GM19328 (cell line): ENCODE measurements around the gene C5orf22.
"Not testable (repeated sequence)": the region's sequence is repeated elsewhere in the genome, so short reads cannot be mapped to it uniquely, and the experiment has no call there.

ENCODE experiments used
- ATAC-seq: cut with Tn5 transposase; IDR thresholded peaks from one replicate; pipeline ENCODE4 v1.9.1; 2021; ENCODE audit warnings: mild to moderate bottlenecking, moderate library complexity; ENCODE audit not compliant: unreplicated experiment

Gene C5orf22

GRCh38 chr5:31551878-31552277, 19.8 kb downstream of the C5orf22 start:
- no peak for ATAC-seq

DNA sequence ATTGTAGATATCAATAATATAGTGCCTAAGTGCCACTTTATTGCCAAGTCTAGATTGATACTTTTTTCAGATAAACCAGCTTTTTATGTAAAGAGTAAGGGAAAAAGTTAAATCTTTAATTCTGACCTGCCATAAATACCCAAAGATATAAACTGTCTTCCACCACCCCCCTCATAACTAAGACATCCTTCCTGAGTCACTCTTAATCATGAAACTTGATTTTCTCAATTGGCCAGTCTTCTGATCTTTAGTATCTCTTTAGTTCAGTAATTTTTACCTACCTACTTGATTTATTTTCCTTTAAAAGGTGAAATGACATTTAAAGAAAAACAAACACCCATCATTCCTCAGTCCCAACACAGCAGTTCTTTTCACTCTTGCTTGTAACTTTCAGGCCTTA, 21.8 kb downstream of the C5orf22 start:
- ATAC-seq = no peak

- no peak for ATAC-seq
Observed at GRCh38 chr5:31554552-31554951, 22.5 kb downstream of the C5orf22 start.

- ATAC-seq = no peak
Observed at GRCh38 chr5:31556461-31556860, 24.4 kb downstream of the C5orf22 start.

DNA sequence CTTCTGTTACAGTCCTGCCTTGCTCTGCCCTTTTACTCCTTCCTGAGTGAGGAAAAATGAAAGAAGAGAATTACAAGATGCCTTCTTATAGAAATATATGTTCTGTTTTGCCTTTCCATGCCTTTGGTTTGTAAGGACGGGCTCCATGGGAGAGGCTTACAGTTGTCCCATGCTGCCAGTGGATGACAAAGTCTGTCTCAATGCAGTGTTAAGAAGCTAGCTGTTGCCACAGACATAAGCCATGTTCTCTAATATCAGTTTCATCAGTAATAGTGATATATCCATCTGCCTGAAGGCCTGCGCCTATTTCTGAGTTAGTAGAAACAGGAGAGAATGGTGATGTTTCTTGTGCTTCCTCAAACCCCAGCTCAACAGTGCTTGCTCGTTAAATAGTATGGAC, 27.8 kb downstream of the C5orf22 start:
- no peak for ATAC-seq

- ATAC-seq = no peak
Observed at GRCh38 chr5:31561946-31562345, 29.8 kb downstream of the C5orf22 start.

DNA sequence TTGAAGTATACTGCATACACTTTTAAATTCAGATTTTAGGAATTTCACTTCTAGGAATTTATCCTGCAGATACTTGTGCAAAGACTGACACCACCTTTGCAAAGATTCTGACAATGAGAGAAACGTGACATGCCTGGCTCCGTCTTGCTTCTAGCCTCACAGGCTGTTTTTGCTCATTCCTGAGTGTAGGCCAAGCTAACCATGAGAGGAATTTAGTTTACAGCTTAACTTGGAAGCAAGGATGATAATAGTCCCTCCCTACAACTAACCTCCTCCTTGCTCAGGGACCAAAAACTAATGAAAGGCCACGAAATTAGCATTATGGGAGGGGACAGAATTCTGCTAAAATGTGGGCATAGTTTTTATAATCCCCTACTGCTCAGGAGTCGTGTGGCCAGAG, 31.1 kb downstream of the C5orf22 start:
- no peak for ATAC-seq

- not testable (repeated sequence) for ATAC-seq
Observed at GRCh38 chr5:31566362-31566761, 34.3 kb downstream of the C5orf22 start.

DNA sequence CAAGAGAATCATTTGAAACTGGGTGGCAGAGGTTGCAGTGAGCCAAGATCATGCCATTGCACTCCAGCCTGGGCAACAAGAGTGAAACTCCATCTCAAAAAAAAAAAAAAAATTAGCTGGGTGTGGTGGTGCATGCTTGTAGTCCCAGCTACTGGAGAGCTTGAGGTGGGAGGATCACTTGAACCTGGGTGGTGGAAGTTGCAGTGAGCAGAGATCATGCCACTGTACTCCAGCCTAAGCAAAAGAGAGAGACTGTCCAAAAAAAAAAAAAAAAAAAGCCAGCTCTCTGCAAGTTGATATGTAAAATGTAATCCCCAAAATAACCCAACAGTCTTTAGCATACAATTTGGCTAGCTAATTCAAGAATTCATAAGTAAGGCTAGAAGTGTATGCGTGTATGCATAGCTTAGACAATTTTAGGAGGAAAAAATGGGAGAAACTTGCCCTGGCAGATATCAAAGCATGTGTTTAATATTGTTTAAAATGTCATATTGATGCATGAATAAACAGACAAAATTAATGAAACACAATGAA, 36.3 kb downstream of the C5orf22 start:
- no peak for ATAC-seq

GRCh38 chr5:31569068-31569467, 37.0 kb downstream of the C5orf22 start:
- ATAC-seq = no peak

DNA sequence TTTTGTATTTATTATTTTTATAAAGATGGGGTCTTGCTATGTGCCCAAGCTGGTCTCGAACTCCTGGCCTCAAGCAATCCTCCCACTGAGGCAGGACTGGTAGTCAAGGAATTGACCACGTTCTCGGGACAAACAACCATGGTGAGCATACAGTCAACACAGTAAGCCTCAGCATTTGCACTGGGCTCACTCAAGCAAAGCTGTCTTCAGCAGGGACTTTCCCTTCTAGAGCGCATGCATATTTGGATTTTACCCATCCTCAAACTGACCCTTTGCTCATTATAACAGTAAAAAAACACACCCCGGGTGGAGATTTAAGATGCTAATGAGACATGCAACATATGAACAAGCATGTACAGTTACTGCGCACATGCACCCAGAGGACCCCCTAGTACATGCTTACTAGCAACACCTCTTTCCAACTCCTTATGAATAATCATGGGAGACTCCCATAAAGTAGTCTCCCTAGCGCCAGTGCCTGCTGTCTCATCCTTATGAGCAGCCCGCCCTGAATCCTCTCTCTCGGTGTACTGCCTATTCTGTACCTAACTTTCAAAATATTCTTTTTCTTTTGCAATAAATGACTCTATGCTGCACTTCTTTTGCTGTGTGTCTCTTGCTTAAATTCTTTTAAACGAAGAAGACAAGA, 41.5 kb downstream of the C5orf22 start:
- peak; percentile 53 for ATAC-seq

- ATAC-seq = no peak
Observed at GRCh38 chr5:31574772-31575171, 42.7 kb downstream of the C5orf22 start.

DNA sequence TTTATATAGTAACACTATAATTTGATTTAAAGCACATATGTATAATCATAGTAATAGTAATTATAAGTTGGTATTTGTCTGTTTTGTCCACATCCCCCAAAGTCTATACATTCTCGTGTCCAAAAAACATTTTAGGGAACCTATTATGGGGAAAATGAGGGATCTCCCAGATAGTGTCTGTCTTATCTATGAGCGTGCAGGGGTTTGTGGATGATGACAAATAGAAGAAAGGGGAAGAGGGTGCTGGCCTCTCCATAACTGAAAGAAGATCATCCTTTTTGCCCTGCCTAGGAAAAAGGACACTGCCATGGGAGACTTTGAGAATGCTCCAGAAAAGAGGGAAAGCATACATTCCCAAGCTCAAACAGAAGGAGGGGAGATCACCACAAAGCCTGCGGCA, 45.3 kb downstream of the C5orf22 start:
- no peak for ATAC-seq

DNA sequence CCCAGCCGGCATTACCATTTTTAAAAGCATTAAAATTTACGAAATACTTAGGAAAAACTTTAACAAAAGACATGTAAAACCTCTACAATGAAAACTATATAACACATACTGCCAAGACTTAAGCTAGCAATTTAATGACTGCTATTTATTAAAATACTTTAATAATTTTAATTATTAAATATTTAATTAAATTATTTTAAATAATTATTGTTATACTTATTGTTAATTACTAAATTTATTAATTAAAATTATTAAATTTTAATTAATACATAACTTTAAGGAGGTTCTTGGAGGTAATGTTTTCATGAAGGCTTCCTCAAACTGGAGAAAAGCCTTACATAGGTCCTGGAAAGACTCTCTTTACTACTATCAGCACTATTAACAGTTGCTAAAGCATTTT, 47.5 kb downstream of the C5orf22 start:
- no peak for ATAC-seq

DNA sequence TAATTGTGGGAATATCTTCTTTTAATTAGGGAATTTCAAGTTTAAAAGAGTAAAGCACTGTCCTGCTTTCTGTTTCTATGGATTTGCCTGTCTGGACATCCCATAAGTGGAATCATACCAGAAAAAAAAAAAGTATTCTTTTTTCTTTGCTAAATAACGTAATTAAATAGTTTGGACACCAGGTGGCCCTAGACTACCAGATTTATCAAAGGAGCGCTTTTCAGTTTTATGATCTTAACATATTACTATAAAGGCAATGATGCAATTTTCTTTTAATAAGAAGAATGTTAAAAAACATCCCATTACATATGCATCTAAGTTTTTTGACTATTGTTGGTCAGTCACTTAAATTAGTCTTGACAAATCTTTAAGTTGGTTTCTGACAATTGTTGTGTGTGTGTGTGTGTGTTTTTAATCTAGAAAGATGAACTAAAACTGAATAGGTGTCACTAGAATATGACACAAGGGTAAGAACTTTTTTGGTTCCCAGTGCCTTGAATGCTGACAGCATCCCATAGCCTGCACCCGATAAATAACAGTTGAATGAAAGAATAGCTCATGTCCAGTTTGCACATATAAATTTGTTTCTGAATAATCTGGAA, 49.5 kb downstream of the C5orf22 start:
- ATAC-seq = no peak

- no peak for ATAC-seq
Observed at GRCh38 chr5:31583129-31583528, 51.0 kb downstream of the C5orf22 start.

- no peak for ATAC-seq
Observed at GRCh38 chr5:31585166-31585894, 53.2 kb downstream of the C5orf22 start.

GRCh38 chr5:31585895-31586270, 53.8 kb downstream of the C5orf22 start:
- ATAC-seq = no peak

GRCh38 chr5:31587546-31587945, 55.4 kb downstream of the C5orf22 start:
- ATAC-seq = no peak

GRCh38 chr5:31593665-31594064, 61.6 kb downstream of the C5orf22 start:
- ATAC-seq = no peak

- no peak for ATAC-seq
Observed at GRCh38 chr5:31596354-31596753, 64.3 kb downstream of the C5orf22 start.
